ENCODE results near the gene PLCD3. TPM values are rescaled to one million over a fixed set of nuclear protein-coding genes. Genes with fewer than 3 reads are reported as not detected.

Gene PLCD3
- total and polyA plus RNA-seq, 8 donors = 12.5 to 49.1 (median 16.9) TPM

GRCh38 chr17:45156242-45156641 is 23.9 kb upstream of the PLCD3 start:
- no peak overlapping the region for H3K4me3 ChIP-seq
- ATAC-seq = peak; percentile 53
- H3K4me1 ChIP-seq = peaks cover 30 to 69% of the 10 kb centered on the region in 2 donors
- no peaks in the 10 kb centered on the region for H3K9me3 ChIP-seq
- no peak for TF ChIP-seq CTCF (IDR thresholded peaks at IDR 0.05)
- H3K36me3 ChIP-seq = no peaks in the 10 kb centered on the region
- intact Hi-C loops (cut with DNase I) = no loop called here
- H3K27ac ChIP-seq = no peak overlapping the region
- H3K27me3 ChIP-seq = no peaks in the 10 kb centered on the region
- DNase-seq = peak in 1 of 4 donors; percentile 2

GRCh38 chr17:45155483-45155882 is 23.2 kb upstream of the PLCD3 start:
- DNase-seq = peak in 1 of 4 donors; percentile 66
- no peaks in the 10 kb centered on the region for H3K36me3 ChIP-seq
- intact Hi-C loops (cut with DNase I) = no loop called here
- H3K27ac ChIP-seq = peak overlapping the region in 1 of 2 donors; percentile 45
- TF ChIP-seq CTCF (IDR thresholded peaks at IDR 0.05) = no peak
- no peaks in the 10 kb centered on the region for H3K9me3 ChIP-seq
- H3K4me1 ChIP-seq = peaks cover 32 to 77% of the 10 kb centered on the region in 2 donors
- no peaks in the 10 kb centered on the region for H3K27me3 ChIP-seq
- peak; percentile 19 for ATAC-seq
- no peak overlapping the region for H3K4me3 ChIP-seq

- Histone ChIP-seq H3K4me3 (no peak overlapping the region), H3K27me3 (no peaks in the 10 kb centered on the region), H3K4me1 (peaks cover 29 to 77% of the 10 kb centered on the region in 2 donors), H3K36me3 (no peaks in the 10 kb centered on the region), H3K27ac (peak overlapping the region in 1 of 2 donors; percentile 45), H3K9me3 (no peaks in the 10 kb centered on the region)
- intact Hi-C loops (cut with DNase I) = no loop called here
- no peak for TF ChIP-seq CTCF (IDR thresholded peaks at IDR 0.05)
- no peak for DNase-seq
- no peak for ATAC-seq
Measured at GRCh38 chr17:45155029-45155428, 22.7 kb upstream of the PLCD3 start.

GRCh38 chr17:45150911-45151809 is 18.8 kb upstream of the PLCD3 start:
- no peaks in the 10 kb centered on the region for H3K27me3 ChIP-seq
- H3K9me3 ChIP-seq = no peaks in the 10 kb centered on the region
- no peak for DNase-seq
- peaks cover 13 to 49% of the 10 kb centered on the region in 2 donors for H3K4me1 ChIP-seq
- TF ChIP-seq CTCF (IDR thresholded peaks at IDR 0.05) = no peak
- peak overlapping the region; percentile 34 to 98 for H3K27ac ChIP-seq
- H3K4me3 ChIP-seq = peak overlapping the region; percentile 71 to 73
- ATAC-seq = no peak
- no peaks in the 10 kb centered on the region for H3K36me3 ChIP-seq
- intact Hi-C loops (cut with DNase I) = no loop called here
